ENCODE results near the gene HOXB2. TPM values are rescaled to one million over a fixed set of nuclear protein-coding genes. Genes with fewer than 3 reads are reported as not detected.
A peak's percentile ranks its signal among the peaks of the same experiment; 100 is the strongest.
"Not testable (repeated sequence)": the region's sequence is repeated elsewhere in the genome, so short reads cannot be mapped to it uniquely, and the experiment has no call there.

HOXB2 gene
- total RNA-seq, 1 donor from 2014 or later: 23.1 TPM

DNA sequence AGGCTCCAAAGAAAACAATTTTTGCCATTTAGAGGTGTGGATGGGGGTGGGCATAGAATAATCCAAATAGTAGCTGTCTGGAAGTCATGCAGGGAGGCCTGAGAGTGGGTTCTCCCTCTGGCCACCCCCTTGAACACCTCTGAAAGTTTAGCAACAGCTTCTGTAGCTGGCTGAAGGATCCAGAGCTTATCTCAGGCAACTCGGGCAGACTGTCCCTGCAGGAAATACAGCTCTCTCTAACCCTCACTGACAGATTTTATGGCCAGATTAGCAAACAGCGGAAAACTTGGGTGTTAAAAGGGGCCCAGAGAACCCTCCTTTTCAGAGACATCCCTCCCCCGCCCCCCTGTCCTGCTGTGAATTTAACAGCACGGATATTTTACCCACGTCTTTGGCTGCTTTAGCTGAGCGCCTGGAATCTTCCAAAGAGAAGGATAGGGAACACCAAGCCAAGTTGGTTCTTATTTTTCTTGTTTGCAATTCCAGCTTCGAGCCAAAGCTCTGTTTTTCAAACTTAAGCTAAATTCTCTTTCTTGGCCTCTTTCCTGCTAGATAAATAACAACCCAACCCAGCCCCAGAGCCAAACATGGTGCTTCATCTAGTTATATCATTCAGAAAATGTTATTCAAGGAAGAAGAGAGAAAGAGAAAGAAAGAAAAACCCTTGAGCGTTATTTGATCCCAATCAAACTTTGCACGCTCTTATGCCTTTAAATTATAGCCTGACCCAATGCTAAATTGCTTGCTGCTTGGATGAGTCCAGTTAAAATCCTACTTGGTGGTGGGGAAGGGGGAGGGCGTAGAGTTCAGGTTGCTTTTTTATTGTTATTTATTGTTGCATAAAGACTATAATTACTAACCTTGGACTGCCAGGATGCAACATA is 2.3 kb upstream of the HOXB2 start:
- ATAC-seq: peak; percentile 1
- DNase-seq (ENCODE audit: low spot score): no peak
- intact Hi-C loops (cut with DNase I): no loop called here

DNA sequence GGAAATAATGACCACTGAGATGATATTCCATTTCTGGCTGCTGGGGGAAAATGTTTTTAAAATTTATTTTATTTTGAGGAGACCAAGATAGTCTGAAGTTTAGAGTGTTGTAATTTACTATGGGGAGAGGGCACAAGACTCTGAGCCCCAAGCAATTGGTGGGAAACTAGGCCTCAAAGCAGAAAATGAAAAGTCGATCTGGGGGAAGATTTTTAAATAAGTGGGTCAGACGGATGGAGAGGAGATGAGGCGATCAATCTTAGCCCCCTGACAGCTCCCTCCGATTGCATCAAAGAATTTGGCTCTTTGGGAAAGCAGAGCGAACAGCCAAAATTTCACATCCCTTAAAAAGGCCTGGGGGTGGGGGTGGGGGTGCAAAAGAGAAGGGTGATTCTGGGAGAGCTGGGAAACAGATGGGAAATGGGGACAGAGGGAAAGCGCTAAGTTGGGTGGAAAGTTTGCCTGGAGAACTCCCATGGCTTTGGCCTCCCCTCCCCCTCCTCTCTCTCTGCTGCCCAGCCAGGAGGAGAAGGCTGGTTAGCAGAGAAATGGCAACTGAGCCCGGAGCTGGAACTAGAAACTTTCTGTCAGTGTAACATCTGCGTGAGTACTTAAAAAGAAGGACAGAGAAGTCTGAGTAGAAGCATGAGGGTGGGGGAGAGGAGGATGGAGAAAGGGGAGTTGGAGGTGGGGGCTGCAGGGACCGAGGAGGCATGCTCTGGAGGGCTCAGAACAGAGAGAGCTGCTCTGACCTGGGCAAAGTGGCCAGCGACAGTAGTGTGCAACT is 1.4 kb upstream of the HOXB2 start:
- intact Hi-C loops (cut with DNase I): no loop called here
- DNase-seq (ENCODE audit: low spot score): no peak

DNA sequence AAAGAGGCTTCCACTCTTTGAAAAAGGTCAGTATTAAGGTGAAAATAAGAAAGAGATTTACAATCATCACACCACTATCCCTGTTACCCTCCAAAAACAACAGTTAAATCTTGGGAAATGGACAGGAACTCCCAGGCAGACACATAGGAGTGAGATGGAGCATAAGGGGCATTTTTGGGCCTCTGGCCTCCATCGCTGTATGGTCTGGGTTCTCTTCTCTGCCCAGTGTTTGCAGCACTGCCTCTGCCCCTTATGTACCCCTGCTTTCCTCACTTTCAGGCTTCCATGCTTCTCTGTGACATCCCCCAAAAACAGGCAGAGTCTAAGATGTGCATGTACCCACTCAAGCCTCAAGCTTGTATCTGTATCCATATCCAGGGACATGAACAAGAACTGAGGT is 630 bp upstream of the HOXB2 start:
- peak; percentile 25 for DNase-seq (ENCODE audit: low spot score)
- intact Hi-C loops (cut with DNase I): no loop called here

More for the DNA sequence above, 1.4 kb upstream of the HOXB2 start:
- no peak for ATAC-seq

DNA sequence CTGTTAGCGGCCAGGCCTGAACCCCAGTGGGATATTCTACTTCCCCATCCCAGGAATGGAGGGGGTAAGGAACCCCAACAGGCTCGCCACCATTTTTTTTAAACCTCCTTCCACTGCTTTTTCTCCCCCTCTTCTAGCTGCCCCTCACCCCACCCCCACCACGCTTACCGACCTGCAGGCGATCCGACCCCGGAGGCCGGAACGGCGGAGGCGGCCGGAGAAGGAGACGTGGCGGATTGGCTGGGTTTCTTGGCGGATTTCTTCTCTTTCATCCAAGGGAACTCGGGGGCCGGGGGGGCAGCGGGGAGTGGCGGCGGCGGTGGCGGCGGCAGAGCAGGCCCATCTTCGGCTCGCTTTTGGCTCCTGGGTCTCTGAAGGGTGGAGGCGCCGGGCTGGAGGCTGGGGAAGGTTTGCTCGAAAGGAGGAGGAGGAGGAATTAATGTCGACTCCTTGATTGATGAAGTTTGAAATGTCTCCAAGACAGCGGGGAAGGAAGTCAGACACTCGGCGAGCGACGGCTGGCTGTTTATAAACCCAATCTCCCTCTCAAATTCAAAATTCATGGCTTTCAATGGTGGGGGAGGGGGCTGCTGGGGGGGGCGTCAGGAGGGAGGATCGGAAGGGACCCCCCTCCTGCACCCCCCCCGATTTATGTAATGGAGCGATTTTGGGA is 424 bp downstream of the HOXB2 start:
- intact Hi-C loops (cut with DNase I): no loop called here
- DNase-seq (ENCODE audit: low spot score) (peak; percentile 93), ATAC-seq (peak; percentile 70)

More for the DNA sequence above, 630 bp upstream of the HOXB2 start:
- ATAC-seq: no peak

DNA sequence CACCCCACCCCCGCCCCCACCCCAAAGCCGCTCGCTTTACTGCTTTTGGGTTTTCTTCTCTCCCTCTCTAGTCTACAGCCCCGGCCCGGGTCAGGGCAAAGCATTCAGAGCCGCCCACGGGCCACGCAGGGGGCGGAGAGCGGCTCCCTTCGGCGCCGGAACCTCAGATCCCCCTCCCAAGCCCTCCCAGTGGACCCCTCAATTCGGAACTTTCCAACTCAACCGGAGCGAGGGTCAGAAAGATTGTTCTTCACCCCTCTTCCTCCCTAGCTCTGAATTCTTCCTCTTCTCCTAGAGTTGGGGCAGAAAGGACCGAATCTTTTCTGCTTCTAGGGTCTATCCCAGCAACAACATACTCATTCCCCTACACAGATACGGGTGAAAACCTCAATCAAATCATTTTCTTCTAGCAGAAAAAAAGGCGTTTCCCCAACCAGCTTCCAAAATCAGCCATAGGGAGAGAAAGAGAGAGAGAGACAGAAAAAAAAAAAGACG is 1.0 kb downstream of the HOXB2 start:
- DNase-seq (ENCODE audit: low spot score) (peak; percentile 68), ATAC-seq (peak; percentile 38)
- intact Hi-C loops (cut with DNase I): no loop called here

DNA sequence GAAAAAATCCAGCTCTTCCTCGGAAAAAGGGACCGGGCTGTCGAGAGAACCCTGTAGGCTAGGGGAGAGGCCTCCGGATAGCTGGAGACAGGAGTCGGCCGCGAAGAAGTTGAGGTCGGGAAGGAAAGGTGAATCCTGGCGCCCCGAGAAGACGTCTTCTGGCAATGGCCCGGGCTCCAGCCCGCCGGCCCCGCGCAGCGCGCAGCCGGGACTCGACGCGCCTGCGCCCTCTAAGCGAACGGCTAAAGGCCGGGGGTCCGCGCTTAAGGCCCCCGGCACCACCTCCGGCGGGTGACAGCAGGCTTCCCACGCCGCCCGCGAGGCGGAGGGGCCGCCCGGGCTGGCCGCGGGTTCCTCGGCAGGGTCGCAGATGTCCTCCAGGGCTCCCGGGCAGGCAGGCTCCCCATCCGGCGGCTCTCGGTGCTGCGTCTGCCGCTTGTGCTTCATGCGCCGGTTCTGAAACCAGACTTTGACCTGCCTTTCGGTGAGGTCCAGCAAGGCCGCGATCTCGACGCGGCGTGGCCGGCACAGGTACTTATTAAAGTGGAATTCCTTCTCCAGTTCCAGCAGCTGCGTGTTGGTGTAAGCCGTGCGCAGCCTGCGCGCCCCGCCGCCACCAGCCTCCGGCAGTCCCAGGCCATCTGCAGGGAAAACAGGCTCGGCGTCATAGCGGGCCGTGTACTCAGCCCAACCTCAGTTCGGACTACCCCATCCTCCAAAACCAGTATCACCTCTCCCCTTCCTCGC is 1.6 kb downstream of the HOXB2 start:
- DNase-seq (ENCODE audit: low spot score) (peak; percentile 73), ATAC-seq (peak; percentile 41)
- intact Hi-C loops (cut with DNase I): no loop called here

DNA sequence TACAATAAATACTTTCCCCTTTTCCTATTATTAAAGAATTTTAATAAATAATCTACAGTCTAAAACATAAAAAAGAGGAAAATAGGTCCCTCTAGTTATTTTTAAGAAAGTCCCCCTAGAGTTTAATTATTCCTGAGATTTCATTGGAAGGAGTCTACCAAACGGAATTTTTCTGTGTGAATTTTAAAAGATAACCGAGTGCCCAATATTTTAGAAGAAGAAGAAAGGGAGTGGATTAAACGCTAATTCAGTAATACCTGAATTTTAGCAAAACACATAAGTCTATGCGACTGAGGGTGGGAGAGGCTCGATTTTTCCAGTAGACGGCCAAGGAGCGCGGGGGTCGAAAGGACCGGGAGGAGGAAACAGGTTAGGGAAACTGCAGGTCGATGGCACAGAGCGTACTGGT is 2.2 kb downstream of the HOXB2 start:
- DNase-seq (ENCODE audit: low spot score): no peak
- intact Hi-C loops (cut with DNase I): no loop called here
- ATAC-seq: no peak

DNA sequence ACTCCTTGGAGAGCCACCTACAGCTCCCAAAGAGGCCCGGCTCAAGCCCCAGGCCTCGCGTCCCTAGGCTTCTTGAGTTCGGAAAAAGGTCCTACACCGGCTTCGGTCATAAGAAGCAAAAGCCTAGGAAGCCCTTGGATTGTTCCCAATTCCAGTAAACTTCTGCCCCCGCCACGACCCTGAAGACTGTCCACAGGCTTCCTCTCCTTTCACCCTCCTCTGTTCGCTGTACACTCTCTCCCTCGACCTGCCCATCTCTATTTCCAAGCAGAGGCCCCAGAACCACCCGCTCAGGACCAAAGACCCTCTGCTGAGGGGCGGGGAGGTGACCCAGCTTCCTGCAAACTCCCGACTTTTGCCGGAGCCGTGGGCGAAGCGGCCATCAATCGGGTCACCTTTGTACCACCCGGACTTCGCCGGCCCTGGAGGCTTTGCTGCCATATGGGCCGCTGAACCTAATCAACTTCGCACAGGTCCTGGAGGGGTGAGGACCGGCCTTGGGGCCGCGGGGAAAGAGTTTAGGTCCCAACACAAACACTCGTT is 2.7 kb downstream of the HOXB2 start:
- intact Hi-C loops (cut with DNase I): no loop called here
- ATAC-seq (peak; percentile 9), DNase-seq (ENCODE audit: low spot score) (peak; percentile 69)

DNA sequence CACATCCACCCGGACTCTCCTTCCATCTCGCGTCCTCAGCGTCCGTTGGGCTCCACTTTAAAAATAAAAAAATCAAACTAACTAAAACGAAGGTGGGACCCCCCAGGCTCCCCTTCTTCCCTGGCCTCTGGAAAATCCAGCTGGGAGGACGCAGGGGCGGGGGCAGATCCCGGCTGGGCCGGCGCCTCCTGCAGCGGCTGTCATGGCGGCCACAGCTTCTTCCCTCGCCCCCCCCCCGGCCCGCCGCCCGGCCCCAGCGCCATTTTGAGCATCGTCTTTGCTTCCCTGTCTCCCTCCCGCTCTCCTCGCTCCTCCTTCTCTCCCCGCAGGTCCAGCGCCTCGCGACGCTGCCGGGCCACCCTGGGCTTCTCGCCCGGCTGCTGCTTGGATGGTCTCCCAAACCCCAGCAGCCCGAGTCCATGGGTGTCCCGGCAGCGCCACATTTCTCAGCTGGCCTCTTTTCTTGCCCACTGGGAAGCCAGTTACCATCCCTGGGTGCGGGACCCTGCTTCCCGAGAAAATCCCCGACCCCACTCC is 3.3 kb downstream of the HOXB2 start:
- ATAC-seq (peak; percentile 72), DNase-seq (ENCODE audit: low spot score) (peak; percentile 86)
- intact Hi-C loops (cut with DNase I): no loop called here

DNA sequence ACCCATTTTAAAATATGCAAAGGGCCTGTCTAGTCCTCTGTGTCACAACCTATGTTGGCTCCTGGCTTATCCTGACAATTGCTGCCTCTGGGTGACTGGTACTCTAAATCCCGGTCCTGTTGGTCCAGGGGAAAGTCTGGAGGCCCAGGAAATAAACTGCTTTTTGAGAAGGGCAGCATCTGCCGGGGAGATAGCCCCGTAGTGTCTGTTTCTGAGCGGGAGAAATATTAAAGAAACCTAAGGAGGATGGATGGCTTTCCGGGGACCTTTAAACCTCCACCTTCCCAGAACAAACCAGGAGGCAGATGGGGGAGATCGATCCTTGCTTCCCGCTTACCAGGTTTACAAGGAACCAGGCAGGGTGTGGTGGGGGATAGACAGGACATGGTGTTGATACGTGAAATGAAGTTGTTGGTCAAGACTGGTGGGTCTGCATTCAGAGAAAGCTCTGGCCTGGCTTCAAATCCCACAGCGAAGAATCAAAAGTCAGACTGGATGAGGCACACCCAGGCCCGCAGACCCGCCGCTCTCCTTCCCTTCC is 3.8 kb downstream of the HOXB2 start:
- no peak for DNase-seq (ENCODE audit: low spot score)
- intact Hi-C loops (cut with DNase I): no loop called here
- no peak for ATAC-seq

DNA sequence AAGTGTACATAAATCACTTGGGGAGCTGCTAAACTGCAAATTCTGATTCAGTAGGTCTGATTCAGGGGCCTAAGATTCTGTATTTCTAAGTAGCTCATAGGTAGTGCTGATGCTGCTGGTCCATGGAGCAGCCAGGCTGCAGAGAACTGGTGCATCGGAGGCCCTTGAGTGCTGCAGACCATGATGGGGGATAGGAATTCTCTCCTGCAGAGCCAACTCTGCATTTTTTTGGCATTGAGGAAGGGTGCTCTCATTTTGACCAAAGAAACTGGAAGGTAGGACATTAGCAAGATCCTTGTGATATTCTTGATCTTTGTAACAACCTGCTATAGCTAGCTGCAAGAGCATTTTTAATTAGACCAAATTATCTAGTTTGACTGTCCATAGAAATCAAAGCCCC is 4.7 kb downstream of the HOXB2 start:
- intact Hi-C loops (cut with DNase I): no loop called here
- ATAC-seq: no peak
- peak; percentile 44 for DNase-seq (ENCODE audit: low spot score)

DNA sequence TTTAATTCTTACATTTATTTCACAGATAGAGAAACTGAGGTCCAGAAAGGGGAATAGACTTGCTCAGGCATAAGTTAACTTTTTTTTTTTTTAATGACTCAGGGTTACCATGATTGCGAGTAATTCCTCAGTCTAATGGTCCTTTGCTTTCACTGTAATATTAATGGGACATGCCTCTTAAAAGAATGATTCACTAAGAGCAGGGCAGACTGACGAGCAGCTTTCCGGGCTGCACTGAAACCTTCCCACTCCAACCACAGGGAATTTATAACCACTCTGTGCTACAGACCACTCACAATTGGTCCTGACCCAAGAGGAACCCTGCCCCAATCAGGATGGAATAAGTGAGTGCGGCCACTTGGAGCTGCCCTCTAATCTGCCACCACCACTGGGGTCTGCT is 5.7 kb downstream of the HOXB2 start:
- DNase-seq (ENCODE audit: low spot score): peak; percentile 42
- no peak for ATAC-seq
- intact Hi-C loops (cut with DNase I): no loop called here

DNA sequence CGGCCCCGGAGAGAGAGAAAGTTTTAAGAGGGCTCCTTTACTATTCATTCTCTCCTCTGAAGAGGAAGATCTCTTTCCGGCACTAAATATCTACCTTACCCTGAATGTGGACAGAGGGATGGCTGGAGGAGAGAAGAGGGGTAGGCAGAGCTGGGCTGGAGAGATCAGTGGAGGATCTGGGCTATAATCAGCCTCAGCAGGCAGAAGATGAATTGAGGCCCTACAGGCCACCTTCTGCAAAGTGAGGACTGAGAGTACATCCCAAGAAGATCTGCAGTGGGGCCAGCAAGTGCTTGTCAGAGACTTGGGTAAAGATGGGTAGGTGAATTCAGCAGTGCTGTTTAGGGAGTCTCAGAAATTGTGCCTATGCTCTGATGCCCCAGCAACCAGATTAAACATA is 7.6 kb downstream of the HOXB2 start:
- DNase-seq (ENCODE audit: low spot score) (peak; percentile 8), ATAC-seq (no peak)
- intact Hi-C loops (cut with DNase I): no loop called here

DNA sequence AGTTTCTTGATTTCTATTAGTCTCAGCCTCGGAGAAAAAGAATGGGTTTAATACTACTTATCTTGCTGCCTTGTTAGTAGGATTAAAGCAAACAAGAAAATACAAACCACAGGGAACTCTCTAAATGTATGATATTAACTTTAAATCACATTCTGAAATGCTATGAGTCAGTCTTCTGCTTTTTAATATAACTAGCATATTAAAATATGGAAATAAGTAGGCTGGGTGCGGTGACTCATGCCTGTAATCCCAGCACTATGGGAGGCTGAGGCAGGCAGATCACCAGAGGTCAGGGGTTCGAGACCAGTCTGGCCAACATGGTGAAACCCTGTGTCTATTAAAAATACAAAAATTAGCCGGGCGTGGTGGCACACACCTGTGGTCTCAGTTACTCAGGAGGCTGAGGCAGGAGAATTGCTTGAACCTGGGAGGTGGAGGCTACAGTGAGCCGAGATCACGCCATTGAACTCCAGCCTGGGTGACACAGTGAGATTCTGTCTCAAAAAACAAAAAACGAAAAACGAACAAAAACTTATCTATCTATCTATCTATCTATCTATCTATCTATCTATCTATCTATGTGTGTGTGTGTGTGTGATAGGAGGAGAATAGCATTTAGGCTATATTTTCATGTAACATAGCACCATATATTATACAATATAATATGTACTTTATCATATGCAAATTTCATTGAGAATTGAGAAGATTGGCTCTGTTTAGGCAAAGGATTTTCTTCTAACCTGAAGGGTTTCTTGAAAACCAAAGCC is 8.9 kb downstream of the HOXB2 start:
- ATAC-seq; intact Hi-C loops (cut with DNase I); DNase-seq (ENCODE audit: low spot score): not testable (repeated sequence)

DNA sequence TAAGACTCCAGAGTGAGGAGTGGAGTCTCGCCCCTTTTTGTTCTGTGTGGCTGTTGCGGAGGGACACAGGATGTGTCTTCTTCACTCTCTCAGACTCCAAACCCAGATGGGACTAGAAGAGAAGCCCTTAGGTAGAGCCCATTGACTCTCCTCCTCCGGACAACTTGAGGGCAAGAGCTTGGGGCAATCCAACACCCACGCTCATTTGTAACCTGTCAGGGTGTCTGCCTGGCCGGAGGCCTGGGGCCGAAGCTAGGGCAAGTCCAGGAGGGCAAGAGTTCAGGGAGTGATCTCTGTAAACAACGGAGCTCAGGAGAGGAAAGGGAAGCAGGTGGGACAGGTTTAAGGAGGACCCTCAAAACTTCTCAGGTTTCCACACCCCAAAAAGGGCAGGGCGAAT is 12.6 kb downstream of the HOXB2 start:
- DNase-seq (ENCODE audit: low spot score) (no peak), ATAC-seq (no peak)
- intact Hi-C loops (cut with DNase I): no loop called here

DNA sequence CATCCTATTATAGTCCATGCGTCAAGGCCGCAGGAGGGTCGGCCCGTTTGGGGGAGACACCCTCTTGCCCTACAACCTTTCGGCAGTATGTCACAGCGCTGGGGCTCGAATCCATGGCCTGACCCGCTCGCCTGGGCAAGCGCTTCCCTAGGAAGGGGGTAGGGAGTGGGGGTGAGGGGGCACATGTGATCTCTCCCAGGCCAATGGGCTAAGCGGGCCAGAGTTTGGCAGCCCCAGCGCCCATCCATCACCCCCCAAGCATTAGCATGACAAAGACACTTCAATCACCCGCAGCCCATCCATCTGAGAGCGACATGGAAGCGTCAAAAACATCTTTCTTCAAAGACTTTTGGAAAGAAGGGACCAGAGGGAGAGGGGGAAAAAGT is 14.0 kb downstream of the HOXB2 start, which contains the start of gene HOXB1:
TSS of gene HOXB1 (minus strand) at position 125 of the 386 bp plus-strand sequence. CDS start at position 18, 107 bp downstream.
- no peak for ATAC-seq
- DNase-seq (ENCODE audit: low spot score): no peak
- intact Hi-C loops (cut with DNase I): no loop called here

DNA sequence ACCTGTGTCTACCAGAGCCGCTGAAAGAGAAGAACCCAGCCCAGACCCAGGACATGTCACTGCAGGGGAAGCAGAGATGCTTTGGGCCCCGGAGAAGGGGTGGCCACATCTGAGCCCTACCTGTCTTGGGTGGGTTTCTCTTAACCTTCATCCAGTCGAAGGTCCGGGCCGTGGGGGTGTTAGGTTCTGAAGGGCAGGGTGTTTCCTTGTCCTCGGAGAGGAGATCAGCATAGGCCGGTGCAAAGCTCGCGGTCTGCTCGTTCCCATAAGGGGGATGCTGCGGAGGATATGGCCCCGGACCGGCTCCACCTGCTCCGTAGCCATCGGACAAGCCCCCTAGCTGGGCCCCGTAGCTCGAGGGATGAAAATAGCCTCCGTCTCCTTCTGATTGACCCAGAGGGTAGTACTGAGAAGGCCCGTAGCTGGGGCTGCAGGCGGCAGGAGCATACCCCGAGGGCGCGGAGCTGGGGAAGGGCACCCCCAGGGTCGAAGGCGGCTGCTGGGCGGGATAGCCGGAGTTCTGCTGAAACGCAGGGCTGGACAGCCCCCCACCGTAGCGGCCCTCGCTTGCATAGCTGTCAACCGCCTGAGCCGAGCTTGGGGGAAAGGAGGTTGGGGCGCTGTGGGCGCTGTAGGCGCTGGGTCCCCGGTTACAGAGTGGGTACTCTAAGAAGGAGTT is 14.6 kb downstream of the HOXB2 start:
- DNase-seq (ENCODE audit: low spot score) (no peak), ATAC-seq (no peak)
- intact Hi-C loops (cut with DNase I): no loop called here
